Stimulated activated CD4-positive, alpha-beta T cell treated with anti-CD3 and anti-CD28 coated beads, Interleukin-15, amount 100 ng/mL, for 24 hours (primary cell): ENCODE results near the gene INPP5D.
A peak's percentile ranks its signal among the peaks of the same experiment; 100 is the strongest.
"Not testable (repeated sequence)": the region's sequence is repeated elsewhere in the genome, so short reads cannot be mapped to it uniquely, and the experiment has no call there.

Source experiments
- DNase-seq: peaks from one replicate; pipeline ENCODE4 v3.0.0-alpha.2; 2020

The INPP5D gene

DNA sequence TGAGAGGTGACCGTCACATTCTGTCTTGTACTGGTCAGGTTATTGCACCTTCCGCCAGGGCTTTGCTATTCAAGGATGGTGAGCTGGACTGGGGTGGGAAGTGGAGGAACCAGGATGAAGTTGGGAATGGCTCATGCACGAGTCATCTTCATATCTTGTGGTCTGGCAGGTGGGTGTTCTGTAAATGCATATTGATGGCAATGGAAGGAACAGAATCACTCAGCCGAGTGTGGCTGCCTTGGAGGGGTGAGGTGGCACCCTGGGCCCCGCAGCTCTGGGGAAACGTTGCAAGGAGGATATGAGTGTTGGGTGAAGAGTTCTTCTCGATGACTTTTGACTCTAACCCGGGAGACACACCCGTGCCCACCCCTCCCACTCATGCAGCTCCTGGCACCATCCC lies 26.5 kb upstream of the INPP5D start:
- peak; percentile 41 for DNase-seq

DNA sequence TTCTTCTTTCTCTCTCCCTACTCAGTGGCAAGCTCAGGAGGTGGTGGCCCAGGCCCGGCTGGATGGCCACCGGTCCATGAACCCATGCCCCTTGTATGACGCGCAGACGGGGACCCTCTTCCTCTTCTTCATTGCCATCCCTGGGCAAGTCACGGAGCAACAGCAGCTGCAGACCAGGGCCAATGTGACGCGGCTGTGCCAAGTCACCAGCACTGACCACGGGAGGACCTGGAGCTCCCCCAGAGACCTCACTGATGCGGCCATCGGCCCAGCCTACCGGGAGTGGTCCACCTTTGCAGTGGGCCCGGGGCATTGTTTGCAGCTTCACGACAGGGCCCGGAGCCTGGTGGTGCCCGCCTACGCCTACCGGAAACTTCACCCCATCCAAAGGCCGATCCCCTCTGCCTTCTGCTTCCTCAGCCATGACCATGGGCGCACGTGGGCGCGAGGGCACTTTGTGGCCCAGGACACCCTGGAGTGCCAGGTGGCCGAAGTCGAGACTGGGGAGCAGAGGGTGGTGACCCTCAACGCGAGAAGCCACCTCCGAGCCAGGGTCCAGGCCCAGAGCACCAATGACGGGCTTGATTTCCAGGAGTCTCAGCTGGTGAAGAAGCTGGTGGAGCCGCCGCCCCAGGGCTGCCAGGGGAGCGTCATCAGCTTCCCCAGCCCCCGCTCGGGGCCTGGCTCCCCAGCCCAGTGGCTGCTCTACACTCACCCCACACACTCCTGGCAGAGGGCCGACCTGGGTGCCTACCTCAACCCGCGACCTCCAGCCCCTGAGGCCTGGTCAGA lies 25.9 kb upstream of the INPP5D start:
- DNase-seq, result no peak

DNA sequence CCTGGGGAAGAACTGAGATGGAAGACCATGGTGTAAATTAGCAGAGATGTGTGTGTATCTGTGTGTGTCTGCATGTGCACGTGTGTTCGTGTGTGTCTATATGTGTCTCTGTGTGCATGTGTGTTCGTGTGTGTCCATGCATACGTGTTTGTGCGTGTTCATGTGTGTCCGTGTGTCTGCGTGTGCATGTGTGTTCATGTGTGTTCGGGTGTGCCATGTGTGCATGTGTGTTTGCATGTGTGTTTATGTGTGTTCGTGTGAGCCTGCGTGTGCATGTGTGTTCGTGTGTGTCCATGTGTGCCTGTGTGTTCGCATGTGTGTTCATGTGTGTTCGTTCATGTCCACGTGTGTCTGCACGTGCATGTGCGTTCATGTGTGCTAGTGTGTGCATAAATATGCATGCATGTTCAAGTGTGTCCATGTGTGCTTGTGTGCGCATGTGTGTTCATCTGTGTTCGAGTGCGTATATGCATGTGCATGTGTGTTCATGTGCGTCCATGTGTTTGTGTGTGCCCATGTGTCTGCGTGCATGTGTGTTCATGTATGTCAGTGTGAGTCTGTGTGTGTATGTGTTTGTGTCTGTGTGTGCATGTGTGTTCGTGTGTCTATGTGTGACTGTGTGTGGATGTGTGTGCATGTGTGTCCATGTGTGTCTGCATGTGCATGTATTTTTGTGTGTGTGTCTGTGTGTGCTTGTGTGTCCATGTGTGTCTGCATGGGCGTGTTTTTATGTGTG lies 24.5 kb upstream of the INPP5D start:
- no peak for DNase-seq

DNA sequence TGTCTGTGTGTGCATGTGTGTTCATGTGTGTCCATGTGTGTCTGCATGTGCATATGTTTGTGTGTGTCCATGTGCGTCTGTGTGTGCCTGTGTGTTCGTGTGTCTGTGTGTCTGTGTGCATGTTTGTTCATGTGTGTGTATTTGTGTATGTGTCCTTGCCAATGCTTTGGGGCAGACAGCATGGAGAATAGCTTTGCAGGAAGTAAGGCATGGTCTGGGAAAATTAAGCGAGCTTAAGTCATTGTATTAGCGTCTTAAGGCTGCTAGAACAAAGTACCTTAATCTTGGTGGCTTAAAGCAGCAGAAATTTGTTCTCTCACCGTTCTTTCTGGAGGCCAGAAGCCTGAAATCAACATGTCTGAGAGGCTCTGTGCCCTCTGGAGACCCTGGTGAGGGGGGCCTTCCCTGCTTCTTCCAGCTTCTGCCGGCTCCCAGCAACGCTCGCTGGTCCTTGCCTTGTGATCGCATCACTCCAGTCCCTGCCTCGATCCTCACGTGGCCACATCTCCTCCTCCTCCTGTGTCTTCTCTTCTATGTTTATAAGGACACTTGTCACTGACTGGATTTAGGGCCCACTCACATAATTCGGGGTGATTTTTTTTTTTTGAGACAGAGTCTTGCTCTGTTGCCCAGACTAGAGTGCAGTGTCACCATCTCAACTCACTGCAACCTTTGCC lies 23.8 kb upstream of the INPP5D start:
- DNase-seq, result no peak

DNA sequence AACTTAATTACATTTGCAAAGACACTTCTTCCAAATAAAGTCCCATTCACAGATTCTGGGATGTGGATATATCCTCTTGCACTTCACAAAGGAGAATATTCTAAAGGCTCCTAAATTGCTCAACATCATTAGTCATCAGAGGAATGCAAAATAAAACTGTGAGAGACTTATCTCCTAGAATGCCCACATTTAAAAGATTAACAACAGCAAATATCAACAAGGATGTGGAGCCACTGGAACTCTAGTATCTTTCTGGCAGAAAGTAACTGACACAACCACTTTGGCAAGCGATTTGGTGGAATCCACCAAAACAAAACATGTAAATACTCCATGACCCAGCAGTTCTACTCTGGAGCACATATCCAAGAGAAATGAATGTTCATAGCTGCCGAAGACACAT lies 23.1 kb upstream of the INPP5D start:
- DNase-seq, result no peak

DNA sequence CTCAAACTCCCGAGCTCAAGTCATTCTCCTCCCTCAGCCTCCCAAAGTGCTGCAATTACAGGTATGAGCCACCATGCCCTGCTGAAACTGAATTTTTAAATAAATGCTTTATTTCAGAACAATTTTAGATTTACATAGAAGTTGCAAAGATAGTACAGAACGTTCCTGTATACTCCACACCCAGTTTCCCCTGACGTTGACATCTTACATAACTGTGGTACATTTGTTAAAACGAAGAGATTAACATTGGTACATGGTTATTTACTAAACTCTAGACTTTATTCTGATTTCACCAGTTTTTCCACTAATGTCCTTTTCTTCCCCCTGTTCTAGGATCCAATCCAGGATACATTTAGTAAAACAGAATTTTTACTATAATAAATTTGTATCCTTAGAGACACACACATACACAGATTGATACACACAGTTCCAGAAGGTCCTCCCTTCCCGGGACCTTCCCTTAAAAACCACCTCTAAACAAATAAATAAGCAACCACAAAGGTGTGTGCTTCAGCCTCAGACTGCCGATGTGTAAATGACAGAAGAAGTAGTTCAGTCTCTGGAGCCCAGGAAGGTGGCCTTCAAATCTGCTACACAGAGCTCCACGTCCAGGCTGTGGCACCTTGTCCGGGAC lies 20.8 kb upstream of the INPP5D start:
- no peak for DNase-seq

DNA sequence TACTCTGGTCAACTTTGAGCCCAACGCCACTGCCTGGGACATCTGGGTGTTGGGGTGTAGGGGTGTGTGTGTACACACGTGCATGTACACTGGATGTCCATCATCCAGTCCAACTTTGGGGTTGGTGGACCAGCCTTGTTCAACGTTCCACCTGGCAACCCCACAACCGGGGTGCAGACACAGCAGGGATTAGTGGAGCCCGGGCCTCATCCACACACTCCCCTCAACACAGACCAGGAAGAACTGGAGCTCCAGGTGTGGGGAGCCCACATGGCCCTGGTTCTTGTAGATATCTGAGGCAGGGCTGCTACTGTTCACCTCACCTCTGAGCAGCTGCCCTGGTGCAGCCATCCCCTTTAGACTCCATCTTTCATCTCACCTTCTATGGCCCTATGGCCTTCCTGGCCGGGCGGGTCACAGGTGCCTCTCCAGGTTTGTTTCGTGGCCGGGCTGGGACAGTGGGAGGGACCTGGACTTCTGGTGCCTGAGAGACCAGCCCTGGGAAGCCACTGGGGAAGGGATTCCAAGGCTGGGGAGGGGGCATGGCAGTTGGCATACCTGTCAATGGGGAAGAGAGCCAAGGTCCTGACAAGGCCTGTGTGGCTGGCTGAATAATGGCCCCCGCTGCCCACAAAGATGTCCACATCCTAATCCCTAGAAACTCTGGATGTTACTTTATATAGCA lies 20.2 kb upstream of the INPP5D start:
- no peak for DNase-seq

DNA sequence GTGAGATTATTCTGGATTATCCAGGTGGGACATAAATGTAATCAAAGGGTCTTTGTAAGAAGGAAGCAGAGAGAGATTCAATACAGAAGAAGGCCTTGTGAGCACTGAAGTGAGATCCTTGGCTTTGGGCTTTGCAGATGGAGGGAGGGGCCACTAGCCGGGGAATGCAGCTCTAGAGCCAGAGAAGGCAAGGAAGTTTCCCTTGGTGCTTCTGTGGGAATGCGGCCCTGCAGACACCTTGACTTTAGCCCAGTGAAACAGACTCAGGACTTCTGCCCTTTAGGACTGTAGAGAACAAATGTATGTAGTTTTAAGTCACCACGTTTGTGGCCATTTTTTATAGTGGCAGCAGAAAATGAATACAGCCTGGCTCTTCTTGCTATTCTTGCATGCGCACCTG lies 19.6 kb upstream of the INPP5D start:
- DNase-seq, result no peak

DNA sequence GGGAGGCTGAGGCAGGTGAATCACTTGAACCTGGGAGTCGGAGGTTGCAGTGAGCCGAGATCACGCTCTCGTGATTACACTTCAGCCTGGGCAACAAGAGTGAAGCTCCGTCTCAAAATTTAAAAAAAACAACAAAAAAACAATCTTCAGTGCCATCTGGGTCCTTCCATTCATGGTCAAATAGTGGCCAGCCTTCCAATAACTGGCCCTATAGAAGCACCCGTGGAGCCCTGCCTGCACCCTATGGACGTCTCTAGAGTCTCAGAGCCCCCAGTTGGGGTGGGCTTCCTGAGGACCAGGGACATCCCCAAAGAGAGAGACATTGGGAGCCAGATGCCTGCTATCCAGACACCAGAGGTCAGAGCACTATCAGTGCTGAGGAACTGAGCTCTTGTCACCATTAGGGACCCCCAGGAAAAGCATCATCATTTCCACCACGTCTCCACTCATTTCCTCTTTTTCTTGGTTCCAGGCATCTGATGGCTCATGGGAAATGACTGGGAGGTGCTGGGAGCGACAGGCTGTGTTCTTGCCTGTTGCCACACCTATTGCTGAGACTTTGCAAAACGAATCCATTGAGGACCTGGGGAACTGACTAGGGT lies 18.3 kb upstream of the INPP5D start:
- DNase-seq, result no peak

DNA sequence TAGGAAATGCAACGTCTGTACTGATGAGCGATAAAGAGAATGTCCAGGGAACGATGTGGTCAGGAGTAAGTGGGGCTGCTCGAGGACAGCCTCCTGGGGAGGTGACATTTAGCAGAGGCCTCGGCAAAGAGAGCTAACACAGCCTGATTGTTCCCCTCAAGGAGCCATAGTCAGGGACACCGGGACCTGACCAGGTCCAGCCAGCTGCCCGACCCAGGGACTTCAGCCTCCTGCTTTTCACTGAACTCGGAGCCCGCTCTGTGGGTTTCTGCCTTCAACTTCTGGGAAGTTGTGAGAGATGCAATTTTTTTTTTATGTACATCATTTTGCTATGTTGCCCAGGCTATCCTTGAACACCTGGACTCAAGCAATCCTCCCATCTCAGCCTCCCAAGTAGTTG lies 17.6 kb upstream of the INPP5D start:
- no peak for DNase-seq

DNA sequence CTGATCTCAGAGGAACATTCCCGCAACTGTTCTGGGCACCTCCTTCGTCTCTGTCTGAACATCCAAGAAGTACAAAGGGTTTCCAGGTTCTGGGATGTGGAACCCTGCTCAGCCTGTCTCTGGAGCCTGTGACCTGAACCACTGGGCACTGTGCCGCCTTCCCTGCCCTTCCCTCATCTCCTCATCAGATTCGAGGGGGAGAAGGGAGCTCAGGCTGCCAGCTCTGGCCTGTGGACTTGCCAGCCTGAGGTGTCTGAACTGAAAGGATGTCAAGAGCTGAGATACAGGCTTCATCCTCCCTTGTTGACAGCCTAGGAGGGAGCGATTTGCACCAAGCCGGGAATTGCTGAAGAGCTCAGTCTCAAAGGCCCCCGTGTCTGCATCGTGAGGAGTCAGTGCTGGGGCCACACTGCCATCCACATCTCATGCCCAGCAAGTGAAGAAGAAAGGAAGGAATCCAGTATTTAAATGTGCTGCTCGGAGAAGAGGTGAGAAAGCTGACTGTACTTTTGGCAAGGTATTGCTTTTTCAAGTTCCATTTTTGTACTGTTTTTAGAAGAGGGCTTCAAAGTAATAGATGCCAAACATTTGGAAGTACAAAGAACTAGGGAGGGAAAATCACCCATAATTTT lies 15.1 kb upstream of the INPP5D start:
- DNase-seq, result no peak

DNA sequence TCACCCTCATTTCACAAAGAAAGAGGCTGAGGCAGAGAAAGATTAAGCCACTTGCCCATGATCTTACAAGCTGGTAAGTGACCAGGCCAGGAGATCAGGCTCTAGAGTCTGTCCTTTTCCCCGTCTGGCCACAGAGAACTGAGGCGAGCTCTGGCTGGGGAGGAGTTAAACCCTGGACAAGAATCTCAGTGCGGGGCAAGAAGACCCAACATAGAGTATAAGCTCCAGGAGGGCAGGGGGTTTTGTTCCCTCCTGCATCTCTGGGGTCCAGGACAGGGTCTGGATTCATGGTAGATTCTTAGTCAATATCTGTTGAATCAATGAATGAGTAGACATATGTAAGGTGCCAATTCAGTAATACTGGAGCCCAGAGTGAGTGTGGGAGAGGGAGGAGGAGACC lies 12.9 kb upstream of the INPP5D start:
- no peak for DNase-seq

DNA sequence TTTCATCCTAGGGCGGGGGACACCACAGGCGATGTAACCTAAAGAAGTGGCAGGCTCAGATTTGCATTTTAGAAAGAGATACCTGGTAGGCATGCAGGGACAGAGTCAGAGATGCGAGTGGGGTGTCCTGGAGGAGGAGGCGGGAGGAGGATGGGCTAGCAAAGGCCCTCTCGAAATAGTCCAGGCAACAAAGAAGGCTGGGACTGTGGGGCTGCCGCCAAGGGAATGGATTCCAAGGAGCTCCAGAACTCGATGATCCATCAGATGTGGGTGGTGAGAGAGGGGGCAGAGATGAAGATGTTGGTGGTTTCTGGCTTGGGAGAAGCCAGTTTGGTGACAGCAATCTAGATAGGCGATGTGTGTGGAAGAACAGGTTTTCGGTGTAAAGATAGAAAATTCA lies 12.5 kb upstream of the INPP5D start:
- DNase-seq, result no peak

DNA sequence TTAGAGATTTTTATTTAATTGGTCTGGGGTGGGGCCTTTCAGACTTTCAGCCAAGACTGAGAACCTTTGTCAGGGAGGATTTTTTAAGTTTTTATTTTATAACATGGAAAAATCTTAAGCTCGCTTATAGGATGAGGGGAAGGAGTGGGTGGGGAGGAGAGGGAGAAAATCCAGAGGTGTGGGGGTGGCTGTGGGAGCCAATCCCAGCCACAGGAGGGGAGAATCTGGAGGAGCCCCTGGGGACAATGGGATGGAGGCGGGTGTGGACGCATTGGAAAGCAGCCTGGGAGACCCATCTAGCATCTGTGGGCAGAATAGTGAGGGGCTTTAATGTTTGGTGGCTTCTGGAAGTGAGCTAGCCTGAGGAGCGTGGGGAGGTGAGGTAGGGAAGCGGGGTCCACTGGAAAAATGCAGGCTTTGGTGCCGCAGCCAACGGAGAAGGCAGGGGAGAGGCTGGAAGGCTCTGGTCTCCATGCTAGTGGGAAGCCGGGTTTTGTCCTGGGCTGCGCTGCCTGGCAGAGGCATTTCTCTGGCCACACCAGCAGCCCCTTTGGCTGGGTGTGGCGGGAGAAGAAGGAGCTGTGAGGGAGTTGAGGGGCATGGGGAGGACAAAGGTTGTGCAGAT lies 11.5 kb upstream of the INPP5D start:
- no peak for DNase-seq

DNA sequence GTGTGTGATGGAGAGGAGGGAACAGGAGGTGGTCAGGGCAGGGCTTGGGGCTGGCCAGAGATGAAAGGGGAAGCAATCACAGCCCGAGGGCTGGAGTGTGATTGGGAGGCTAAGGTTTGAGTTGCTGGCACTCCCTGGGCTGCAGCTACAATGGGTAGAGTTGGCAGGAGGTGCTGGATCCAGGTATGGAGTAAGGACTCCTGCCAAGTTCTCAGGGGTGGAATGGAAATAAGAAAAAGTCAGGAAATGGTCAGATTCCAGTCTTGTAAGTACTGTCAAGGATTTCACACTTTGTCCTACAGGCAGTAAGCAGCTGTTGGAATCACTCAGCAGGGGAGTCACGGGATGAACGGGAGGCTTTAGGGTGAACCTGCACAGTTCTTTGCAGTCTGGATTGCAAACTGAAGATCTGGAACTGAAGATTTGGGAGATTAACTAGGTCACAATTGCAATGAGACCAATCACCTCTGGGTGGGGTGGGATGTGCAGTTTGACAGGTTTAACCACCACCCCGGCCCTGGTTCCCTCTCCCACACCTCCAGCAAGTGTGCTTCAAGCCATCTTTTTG lies 10.9 kb upstream of the INPP5D start:
- DNase-seq, result no peak

DNA sequence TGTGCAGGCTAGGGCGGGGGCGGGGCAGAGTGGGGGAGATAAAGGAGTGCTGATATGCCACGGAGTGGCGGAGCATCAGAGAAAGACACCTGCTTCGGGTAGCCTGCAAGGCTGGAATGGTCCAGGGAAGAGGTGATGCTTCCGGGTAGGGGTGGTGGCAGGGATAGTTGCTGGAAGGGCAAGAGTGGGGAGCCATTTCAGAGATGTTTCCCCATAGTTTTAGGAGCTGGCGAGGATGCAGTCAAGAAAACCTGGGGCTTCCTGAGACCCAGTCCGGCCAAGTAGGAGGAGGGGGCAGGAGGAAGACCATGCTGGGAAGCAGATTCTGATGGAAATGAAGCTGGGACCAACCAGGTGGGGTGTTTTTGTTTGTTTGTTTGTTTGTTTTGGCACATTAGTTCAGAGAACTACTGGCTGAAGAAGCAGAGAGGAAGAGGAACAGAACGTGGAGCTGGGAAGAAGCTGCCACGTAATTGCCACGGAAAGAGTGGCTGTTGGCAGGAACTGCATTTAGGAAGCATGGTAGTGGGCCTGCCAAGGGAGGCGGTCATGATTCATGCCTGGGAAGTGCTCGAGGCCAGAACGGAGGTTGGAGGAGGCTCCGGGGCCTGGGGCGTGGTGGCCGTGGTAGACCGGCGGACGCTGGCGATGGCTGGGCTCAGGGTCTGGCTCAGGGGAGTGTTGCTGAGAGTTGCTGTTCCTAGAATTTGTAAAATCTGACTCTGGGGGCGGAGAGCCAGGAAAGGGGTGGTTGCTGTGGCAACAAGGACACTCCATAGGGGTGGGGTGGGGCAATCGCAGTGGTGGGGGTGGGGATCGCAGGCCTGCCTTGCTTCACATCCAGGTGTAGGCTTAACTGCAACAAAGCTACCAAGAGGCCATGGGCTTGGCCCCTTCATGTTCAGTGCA lies 8.6 kb upstream of the INPP5D start:
- no peak for DNase-seq

DNA sequence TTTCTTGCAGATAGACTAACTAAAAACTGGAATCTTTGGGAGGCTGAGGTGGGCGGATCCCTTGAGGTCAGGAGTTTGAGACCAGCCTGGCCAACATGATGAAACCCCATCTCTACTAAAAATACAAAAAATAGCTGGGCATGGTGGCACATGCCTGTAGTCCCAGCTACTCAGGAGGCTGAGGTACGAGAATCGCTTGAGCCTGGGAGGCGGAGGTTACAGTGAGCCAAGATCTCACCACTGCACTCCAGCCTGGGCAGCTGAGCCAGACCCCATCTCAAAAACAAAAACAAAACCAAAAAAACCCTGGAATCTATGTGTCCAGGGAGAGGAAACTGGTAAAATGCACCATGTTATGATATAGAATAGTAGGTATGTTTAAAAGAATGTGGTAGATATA lies 7.6 kb upstream of the INPP5D start:
- not testable (repeated sequence) for DNase-seq

DNA sequence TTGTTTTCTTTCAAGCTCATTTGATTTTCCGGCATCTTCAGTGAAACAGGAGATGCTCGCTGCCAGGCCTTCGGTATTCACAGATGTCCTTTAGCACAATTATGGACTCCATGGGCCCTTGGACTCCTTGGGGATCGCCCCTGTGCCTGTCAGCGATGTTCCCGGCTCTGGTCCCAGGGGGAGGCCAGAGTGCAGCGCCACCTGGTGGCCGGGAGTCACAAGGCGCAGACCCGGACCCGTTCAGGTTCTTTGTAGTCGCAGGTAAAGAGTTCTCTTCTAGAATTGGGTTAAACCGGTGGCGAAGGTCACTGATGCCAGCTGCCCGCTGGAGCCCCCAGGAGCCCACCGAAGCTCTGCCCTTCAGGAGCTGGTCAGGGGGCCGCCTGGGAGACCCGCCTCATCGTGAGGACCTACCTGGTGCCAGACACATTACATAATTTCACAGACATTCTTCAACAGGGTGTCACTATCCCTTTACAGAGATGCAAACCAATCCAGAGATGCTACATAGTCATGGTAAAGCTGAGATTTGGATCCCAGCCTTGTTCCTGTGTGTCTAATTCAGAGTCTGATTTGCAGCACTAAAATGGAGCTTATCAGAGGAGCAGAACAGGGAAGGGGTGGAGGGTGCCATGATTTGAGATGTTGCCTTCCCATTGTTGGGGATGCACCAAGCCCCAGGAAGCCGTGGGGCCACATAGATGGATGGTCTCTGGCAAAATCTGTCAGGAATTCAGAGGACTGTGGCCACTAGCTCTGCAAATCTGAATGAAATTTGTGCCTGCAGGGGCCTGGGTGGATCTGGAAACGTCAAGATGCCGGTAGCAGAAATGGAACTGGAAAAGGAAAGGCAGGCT lies 6.0 kb upstream of the INPP5D start:
- peak; percentile 84 for DNase-seq

DNA sequence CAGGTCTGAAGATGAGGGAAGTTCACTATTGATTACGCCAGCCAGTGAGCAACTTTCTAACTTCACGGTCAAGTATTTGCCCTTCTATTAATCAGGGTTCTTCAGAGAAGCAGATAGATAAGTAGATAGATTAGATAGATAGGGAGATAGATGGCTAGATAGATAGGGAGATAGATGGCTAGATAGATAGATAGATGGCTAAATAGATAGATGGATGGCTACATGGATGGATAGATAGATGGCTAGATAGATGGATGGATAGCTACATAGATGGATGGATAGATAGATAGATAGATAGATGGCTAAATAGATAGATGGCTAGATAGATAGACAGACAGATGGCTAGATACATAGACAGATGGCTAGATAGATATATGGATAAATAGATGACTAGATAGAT lies 4.8 kb upstream of the INPP5D start:
- DNase-seq, result no peak
